HG02840 (cell line): ENCODE data around the gene FAM200B.

ENCODE experiments used
- ATAC-seq: cut with Tn5 transposase; IDR thresholded peaks from one replicate; pipeline ENCODE4 v1.9.1; 2021; ENCODE audit warnings: mild to moderate bottlenecking, moderate library complexity, moderate number of reproducible peaks; ENCODE audit not compliant: unreplicated experiment, low FRiP score

Gene FAM200B

GRCh38 chr4:15694431-15694830, 12.8 kb downstream of the FAM200B start:
- no peak for ATAC-seq

DNA sequence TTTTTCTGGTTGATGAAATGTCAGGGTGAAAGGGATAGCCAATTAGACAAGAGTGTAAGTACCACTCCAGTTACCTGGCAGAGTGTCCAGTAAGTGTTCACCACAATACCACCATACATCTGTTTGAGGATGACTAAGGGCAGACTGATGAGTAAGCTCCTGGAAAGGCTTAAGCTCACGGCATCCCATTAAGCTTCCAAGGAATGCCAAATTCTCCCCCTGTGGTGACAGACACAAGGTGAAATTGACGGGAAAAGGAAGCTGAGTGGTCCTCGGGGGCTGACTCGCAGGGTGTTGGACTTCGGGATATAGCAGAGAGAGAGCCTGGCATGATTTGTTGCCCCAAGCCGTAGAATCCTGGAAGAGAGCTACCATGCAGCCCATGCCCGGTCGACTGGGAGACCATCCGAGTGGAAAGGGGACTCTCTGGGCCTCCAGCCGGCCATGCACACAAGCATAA, 13.6 kb downstream of the FAM200B start:
- no peak for ATAC-seq

DNA sequence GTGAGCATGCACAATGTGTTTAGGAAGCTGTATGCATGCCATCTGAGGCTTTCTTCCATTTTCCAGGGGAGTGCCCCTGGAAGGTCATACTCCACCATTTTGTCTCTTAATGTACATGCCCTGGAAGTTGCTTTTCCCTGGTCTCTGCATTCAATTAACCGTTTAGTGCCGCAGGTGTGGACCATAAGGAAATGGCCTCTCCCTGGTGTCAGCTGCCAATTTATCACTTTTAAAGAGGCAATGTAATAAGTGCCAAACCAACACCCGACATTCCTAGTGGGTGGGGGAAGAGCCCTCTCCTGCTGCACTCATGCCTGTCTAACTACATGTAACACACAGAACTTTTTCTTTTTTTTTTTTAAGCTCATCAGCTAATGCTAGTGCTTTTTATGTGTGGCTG, 14.1 kb downstream of the FAM200B start:
- no peak for ATAC-seq

- ATAC-seq: no peak
Measured at GRCh38 chr4:15696866-15697265, 15.2 kb downstream of the FAM200B start.

GRCh38 chr4:15702941-15703403, 21.3 kb downstream of the FAM200B start, which contains the start of gene BST1:
Gene BST1 (plus strand): TSS chr4:15703065. CDS start chr4:15703145, 80 bp downstream.
- peak; percentile 51 for ATAC-seq

DNA sequence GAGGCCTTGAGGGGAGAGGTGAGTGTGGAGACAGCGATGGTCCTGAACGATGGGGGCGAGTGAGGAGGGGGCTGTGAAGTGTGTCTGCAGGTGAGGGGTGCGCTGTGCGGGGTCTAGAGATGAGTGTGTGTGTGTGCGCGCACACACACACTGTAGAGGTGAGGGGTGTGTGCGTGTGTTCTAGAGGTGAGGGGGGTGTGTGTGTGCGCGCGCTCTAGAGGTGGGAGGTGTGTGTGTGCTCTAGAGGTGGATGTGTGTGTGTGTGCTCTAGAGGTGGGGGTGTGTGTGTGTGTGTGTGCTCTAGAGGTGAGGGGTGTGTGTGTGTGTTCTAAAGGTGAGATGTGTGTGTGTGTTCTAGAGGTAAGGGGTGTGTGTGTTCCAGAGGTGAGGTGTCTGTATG, 21.8 kb downstream of the FAM200B start:
- ATAC-seq: no peak

DNA sequence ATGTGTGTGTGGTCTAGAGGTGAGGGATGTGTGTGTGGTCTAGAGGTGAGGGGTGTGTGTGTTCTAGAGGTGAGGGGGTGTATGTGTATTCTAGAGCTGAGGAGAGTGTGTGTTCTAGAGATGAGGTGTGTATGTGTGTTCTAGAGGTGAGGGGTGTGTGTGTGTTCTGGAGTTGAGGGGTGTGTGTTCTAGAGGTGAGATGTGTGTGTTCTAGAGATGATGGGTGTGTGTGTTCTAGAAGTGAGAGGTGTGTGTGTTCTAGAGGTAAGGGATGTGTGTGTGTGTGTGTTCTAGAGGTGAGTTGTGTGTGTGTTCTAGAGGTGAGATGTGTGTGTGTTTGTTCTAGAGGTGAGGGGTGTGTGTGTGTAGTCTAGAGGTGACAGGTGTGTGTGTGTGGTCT, 22.5 kb downstream of the FAM200B start:
- ATAC-seq: no peak

DNA sequence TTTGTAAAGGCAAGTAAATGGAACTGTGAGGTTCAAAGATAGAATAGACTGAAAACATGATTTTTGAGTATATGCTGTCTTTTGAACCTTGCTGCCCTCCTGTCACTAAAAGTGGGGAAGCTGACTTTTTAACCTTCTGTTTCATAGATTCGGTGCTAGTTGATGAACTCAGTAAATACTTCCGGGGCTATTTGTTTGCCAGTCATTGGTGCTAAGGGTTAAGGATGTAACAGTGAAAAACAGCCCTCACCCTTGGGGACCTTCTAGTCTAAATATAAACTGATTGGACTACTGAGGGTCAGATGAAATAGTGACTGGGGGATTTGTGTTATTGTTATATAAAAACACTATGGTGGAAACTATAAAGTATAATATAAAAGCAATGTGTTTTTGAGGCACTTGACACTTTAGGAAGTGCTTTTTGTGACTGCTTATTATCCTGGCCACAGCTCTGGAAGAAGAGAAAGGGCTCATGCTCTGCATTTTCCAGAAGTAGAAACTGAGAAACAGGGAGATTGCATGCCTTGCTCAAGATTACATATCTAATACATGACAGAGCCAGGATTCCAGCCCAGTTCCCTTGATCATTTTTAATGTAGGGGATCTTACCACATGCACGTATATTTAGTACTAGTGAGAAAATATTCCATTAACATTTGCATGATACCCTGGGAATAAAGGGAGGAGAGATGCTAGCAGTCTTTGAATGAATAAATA, 25.2 kb downstream of the FAM200B start:
- no peak for ATAC-seq

GRCh38 chr4:15707363-15707715, 25.7 kb downstream of the FAM200B start:
- ATAC-seq: no peak

GRCh38 chr4:15711762-15712161, 30.1 kb downstream of the FAM200B start:
- no peak for ATAC-seq

- no peak for ATAC-seq
Measured at GRCh38 chr4:15712214-15712613, 30.6 kb downstream of the FAM200B start.

GRCh38 chr4:15714141-15714540, 32.5 kb downstream of the FAM200B start:
- ATAC-seq: no peak

DNA sequence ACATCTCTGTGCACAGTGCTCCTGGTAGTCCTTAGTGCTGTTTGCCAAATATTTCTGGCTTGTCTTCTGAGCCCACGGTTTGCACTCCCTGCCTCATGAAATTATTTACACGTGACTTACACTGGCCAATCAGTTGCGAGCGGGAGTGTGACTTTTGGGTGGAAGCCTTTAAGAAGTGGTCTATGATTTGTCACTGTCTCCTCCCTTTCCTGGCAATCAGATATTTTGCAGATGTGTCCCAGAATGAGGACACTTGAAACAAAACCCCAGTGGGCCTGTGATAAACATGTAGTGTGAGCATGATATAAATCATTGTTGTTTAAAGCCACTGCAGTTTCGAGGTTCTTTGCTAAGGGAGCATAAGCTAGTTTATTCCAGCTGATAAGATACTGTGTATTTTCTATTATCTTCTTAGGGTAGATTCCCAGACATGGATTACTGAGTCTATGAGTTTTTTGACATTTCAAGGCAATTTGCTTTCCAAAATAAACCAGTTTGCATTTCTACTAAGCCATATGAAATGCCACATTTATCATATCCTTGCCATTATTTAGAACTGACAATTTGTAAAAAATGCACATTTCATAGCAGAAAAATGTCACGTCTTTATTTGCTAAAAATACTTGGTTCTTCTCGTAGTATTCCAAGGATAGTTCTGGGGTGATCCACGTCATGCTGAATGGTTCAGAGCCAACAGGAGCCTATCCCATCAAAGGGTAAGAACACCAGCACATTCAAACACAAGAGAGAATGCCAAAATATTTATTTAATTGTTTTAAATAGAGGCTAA, 33.2 kb downstream of the FAM200B start:
- ATAC-seq: no peak

DNA sequence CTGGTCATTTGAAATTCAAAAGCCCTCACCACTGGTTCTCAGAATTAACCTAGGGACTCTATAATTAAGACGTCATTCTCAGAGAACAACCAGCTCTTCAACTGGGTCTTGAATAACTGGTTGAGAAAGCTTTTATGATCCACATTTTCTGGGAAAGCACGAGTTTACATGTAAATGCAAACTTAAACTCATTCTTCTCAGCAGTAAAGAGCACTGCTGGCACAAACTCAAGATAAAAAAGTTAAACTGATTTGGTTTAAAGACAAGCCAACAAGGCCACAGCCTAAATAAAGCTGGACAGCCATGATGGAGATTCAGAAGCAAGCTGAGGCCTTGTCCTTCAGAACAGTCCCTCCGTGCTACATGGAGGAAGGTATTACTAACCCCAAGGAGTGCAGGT, 34.5 kb downstream of the FAM200B start:
- ATAC-seq: no peak

DNA sequence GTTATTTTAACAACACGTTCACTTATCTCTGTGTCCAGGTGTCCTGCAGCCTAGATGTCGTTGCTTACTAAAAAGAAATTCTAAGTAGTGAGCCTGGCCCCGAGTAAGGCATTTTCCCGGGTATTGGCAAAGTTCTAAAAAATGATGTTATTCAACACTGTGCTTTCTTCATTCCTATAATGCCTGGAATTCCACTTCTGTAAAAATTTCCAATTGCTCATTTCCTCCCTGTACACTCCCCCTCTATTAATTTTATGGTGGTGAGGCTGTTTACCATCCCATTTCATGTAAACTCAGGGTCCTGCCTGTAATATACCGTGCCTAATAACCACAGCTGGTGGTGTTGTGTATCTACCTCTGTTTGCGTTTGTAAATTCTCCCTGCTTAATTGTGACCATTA, 35.5 kb downstream of the FAM200B start:
- no peak for ATAC-seq

GRCh38 chr4:15717657-15718416, 36.2 kb downstream of the FAM200B start:
- ATAC-seq: no peak

DNA sequence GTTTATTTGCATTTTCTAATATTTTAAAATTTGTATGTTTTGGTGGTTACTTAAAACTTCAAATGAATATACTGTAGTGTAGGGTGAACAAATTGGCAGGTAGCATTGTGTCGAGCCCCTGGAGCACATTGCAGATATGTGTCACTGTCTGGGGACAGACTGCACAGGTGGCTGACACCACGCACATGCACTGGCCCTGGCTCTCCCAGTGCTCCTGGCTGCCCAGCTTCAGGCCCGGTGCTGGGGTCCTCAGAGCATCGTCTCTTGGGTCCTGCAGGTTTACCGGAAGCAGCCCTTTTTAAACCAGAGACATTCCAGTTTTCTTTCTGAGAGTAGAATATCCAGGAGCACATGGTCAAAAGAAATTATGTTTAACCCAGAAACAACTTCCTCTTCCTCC, 36.8 kb downstream of the FAM200B start:
- no peak for ATAC-seq

GRCh38 chr4:15718959-15719358, 37.3 kb downstream of the FAM200B start:
- ATAC-seq: no peak

DNA sequence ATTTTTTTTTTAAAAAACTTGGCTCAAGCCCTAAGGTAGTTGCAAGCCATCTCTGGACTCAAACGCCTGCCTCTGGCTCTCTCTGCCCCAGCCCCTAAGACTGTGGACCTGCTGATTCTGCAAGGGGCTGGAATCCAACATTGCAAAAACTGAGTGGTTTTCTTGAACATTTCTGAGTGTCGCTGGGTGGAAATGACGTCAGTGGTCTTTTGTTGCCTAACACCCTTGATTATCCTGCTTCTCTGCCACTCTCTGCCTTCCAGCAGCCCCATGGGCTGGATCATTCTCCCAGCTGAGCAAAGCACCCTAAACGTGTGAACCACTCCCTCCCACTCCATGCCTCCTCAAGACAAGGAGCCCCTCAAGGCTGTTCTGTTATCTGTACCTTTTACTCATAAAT, 37.9 kb downstream of the FAM200B start:
- ATAC-seq: no peak

- ATAC-seq: no peak
Measured at GRCh38 chr4:15720851-15721250, 39.2 kb downstream of the FAM200B start.

- no peak for ATAC-seq
Measured at GRCh38 chr4:15725608-15726007, 44.0 kb downstream of the FAM200B start.
